ENCODE results near the gene GIMAP1.

- TF ChIP-seq EP300 (IDR thresholded peaks at IDR 0.05) (no peak), CTCF (IDR thresholded peaks at IDR 0.05) (no peak), POLR2A (IDR thresholded peaks at IDR 0.05) (no peak)
These were observed 28.7 kb downstream of the GIMAP1 start for GRCh38 chr7:150745086-150745485.

Measured in ovary (tissue), 3 donors.